K562 (cell line): Measurements from ENCODE around the gene C1orf198. TPM values are rescaled to one million over a fixed set of nuclear protein-coding genes. Genes with fewer than 3 reads are reported as not detected.

Experiments used
- CHD7 ChIP-seq: fragments of 200-600 bp; sonication (generic); IDR thresholded peaks from one replicate; pipeline ENCODE4 v1.6.1; 2012; ENCODE audit warnings: mild to moderate bottlenecking, low read depth, low read length, inconsistent platforms
- E2F4 ChIP-seq: sonication (generic); formaldehyde crosslinking; IDR thresholded peaks from 2 replicates; pipeline ENCODE4 v1.8.0; 2022; ENCODE audit warnings: mild to moderate bottlenecking, low read depth, missing genetic modification reagents
- HLTF ChIP-seq: fragments of 450-650 bp; IDR thresholded peaks from 2 replicates; pipeline ENCODE4 v1.6.1; 2016
- IRF2 ChIP-seq: sonication (generic); formaldehyde crosslinking; IDR thresholded peaks from 2 replicates; pipeline ENCODE4 v1.8.1; 2022; ENCODE audit warnings: mild to moderate bottlenecking, missing genetic modification reagents
- RREB1 ChIP-seq: fragments of 250-450 bp; sonication (Bioruptor Pico); IDR thresholded peaks from 2 replicates; pipeline ENCODE4 v1.4.0; 2020
- polyA plus RNA-seq, 8 experiments: library from polyadenylated mRNA; depleted of rRNA in 4 of 8; stranded (reverse) in 5 of 8; unstranded in 3 of 8; fragments of >200 nt; fragmentation: Nextera tagmentation in 2 of 8; fragmentation: Illumina TruSeq in 1 of 8; extraction: Ambion mirVana in 2 of 8; extraction: Trizol in 1 of 8; gene quantifications; 2 replicates each; pipeline versions ENCODE4 v1.2.1 to v1.2.3, GENCODE V29; 2011 to 2014; ENCODE audit warnings: inconsistent platforms in 1 of 8, missing spikeins in 1 of 8
- total RNA-seq, 7 experiments: library from RNA; depleted of rRNA in 6 of 7; stranded (reverse); fragments of >200 nt in 6 of 7; fragmentation: Illumina TruSeq in 2 of 7; extraction: Trizol in 2 of 7; gene quantifications; 2 replicates each; pipeline versions ENCODE4 v1.2.1 to v1.2.3, GENCODE V29; 2011 to 2021; ENCODE audit warnings: low replicate concordance in 1 of 7

C1orf198 gene
- total and polyA plus RNA-seq, 9 of the 15 experiments (the other 6 are each of a cell fraction or from before 2014, with no cell fraction given) = 2.0 to 15.1 (median 10.4) TPM

DNA sequence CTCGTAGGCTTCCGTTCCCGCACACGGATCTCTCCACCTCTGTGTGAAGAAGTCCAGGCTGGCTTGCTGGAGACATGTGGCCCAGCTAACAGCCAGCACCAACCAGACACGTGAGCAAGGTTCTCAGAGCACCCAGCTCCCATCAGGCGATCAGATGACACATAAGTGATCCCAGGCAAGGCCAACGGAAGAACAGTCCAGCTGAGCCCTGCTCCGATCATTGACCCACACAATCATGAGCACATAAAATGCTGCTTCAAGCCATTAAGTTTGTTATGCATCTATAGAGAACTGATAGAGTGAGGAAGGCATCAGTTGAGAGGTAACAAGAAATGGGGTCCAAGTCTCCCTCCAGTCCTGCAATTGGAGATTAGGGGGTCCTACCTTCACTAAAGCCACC, 15.4 kb downstream of the C1orf198 start (continued):
- TF ChIP-seq CHD7 (no peak), HLTF (no peak), RREB1 (CRISPR knock-in tag) (no peak), E2F4 (no peak), IRF2 (CRISPR knock-in tag) (0 out of 2 replicates have a peak, but pooled peaks have one; percentile 31)
